Gastroesophageal sphincter (tissue), 3 donors: Measurements from ENCODE around the gene MYL6.

Experiments
- CTCF ChIP-seq, 4 experiments: fragments of 200-600 bp in 2 of 4; fragments of 450-650 bp in 2 of 4; sonication (generic) in 1 of 4; IDR thresholded peaks; one replicate each; pipeline ENCODE4 v1.5.1; 2017 to 2019; ENCODE audit warnings: antibody characterized with exemption in 4 of 4, mild to moderate bottlenecking in 2 of 4, moderate library complexity in 2 of 4
- POLR2A ChIP-seq, 2 donors: fragments of 450-650 bp; IDR thresholded peaks; one replicate each; pipeline ENCODE4 v1.6.1; 2017; ENCODE audit warnings: antibody characterized with exemption in 2 of 2, mild to moderate bottlenecking in 2 of 2, moderate library complexity in 1 of 2
- POLR2AphosphoS5 ChIP-seq: sonication (generic); formaldehyde crosslinking; IDR thresholded peaks from one replicate; pipeline ENCODE4 v1.6.1; 2017; ENCODE audit warnings: antibody characterized with exemption

DNA sequence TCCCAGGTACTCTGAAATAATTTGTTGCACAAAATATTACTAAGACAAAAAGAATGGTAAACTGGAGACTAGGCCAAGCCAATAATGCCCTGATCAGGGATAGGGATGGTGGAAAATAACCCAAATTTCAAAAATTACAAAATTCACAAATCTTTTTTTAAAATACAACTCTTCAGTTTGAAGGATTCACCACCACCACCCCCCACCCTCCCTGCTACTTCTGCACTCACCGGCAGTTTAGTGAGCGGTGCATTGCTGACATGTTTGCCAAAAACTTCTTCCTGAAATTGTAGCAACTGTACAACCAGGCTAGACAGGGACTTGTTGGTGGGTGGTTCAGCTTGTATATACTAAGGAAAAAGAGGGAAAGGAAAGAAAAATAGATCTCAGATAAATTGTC lies 28.8 kb downstream of the MYL6 start:
- no peak for TF ChIP-seq CTCF (IDR thresholded peaks at IDR 0.05)
- TF ChIP-seq POLR2A (IDR thresholded peaks at IDR 0.05): no peak
- no peak for TF ChIP-seq POLR2AphosphoS5
